ENCODE measurements around the gene PSMD1. TPM values are rescaled to one million over a fixed set of nuclear protein-coding genes. Genes with fewer than 3 reads are reported as not detected.
"Not testable (repeated sequence)": the region's sequence is repeated elsewhere in the genome, so short reads cannot be mapped to it uniquely, and the experiment has no call there.

The PSMD1 gene
- total RNA-seq, 1 donor: 61.1 TPM

DNA sequence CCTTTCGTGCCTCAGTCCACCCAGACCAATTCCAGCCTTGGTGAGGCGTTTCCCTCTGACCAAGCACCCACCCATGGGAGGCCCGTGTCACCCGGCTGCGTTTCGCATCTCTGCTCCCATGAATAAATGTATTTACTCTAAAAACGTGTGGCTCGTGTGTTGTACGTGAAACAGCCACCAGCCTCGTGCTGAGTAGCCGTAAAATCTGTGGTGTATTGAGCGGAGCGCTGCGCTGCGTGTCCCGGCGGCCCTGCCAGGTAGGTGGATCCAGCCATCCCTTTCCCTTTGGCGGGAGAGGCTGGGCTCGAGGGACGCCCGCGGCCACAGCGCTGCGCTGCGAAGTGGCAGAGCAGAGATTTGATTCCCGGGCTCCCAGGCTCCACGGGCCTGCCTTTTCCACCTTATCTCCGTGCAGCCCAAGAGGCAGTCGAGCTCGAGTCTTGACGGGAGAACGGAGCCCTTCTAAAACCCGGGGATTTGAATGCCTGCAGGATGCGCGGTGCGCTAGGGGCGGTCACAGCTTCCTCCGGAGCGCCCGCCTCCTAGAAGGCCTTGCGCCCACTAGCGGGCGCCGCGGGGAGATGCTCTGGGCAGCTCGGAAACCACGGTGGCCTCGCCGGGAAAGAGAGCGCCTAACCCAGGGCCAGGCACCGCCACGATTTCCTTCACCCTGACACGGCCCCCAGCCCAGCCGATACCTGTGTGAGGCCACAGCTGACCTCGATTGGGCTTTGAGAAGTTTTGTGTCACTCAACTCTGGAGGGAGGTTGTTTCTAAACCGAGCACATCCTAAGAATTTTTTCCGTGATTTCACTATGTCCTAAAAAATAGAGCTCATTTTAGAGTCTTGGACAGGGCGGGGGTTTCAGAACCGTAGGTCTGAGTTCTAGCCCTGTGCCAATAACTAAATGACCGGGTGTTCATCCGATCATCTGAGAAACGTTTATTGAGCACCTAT, 3.9 kb upstream of the PSMD1 start:
- DNase-seq (ENCODE audit: low read depth in 2 of 3, low spot score in 2 of 3): peak; percentile 62 to 86 (median 81)

DNA sequence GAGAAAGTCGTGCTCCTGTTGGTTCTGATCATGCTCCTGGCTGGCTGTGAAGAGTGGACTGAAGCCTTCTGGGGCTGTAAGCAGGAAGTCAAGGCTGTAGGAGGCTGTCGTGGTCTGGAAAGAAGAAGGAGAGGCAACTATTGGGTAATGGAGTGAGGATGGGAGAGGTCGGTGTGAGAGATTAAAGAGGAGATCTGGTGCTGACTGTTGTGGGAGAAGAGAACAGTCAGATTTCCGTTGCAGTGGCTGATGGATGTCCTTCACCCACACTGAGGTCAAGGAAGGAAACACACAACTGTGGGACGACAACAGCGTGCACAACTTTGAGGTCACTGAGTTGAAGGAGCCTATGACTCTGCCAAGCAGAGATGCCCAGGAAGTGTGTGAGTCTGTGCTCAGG, 2.8 kb upstream of the PSMD1 start:
- DNase-seq (ENCODE audit: low read depth in 2 of 3, low spot score in 2 of 3): no peak

DNA sequence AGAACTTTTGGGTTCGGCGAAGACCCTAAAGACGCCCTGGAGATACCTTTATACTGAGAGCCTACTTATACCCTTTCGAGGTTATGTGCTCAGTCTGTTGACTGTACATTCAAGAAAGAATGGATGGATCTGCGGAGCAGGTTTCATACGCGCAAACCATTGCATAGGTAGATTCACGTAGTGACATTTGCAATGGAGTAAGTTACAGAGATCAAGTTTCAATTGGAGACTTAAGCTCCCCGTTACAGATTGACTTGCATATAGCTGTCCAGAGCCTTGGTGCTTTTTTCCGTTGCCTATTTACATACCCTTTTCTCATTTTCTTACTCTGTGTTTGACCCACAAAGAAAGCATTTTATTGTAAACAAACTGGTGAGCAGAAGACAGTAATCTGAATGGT, 923 bp downstream of the PSMD1 start:
- no peak for DNase-seq (ENCODE audit: low read depth in 2 of 3, low spot score in 2 of 3)

DNA sequence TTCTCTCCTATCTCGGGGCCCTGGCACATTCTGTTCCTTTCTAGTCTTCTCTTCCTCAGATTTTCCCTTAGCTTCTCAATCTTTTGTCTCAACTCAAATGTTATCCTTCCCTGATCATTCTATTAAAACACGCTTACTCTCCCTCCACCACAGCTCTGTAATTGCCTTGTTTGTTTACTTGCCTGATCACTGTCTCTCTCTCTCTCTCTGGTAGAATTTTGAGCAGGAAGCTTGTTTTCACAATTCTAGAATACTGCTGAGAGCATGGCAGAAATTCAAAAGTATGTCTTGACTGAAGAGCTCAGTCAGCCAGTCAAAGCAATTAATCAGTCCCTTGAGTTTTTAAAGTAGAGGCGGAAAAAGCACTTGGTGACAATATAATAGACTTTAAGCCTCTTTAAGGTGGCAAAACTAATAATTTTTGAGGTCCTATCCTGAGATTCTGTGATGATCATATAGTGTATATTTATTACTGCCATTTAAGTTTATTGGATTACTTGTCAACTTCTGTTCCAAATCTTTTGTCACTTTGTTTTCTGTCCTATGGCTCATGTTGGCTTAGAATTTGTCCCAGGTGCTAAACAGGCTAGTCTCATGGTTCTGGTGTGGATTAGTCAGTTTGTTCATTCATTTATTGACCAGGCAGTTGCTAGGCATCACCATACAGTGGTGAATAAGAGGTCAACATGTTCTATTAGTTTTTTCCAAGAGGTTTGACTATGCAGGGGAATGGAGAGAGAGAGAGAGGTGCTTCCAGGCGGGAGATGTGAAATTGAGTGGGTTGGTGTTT, 2.3 kb downstream of the PSMD1 start:
- no peak for DNase-seq (ENCODE audit: low read depth in 2 of 3, low spot score in 2 of 3)

DNA sequence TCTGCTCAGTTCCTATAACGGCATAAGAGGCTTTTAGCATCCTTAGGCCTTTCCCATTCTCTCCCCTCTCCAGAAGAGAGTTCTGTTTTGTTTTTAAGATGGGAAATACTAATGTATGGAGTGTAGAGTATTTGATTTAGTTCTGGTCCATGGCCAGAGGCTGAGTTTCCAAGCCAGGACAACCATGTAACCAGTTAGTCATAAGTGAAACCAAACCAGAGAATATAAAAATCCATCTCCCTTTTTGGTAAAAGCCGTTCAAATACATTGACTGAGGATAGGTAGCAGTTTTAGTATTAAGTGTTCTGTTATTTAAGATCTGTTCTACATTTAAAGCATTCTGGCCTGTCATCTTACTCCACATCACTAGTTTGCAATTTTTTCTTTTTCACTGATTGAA, 3.1 kb downstream of the PSMD1 start:
- no peak for DNase-seq (ENCODE audit: low read depth in 2 of 3, low spot score in 2 of 3)

GRCh38 chr2:231062776-231063175, 6.1 kb downstream of the PSMD1 start:
- DNase-seq (ENCODE audit: low read depth in 2 of 3, low spot score in 2 of 3): no peak

- DNase-seq (ENCODE audit: low read depth in 2 of 3, low spot score in 2 of 3): no peak
Measured at GRCh38 chr2:231063347-231063746, 6.7 kb downstream of the PSMD1 start.

DNA sequence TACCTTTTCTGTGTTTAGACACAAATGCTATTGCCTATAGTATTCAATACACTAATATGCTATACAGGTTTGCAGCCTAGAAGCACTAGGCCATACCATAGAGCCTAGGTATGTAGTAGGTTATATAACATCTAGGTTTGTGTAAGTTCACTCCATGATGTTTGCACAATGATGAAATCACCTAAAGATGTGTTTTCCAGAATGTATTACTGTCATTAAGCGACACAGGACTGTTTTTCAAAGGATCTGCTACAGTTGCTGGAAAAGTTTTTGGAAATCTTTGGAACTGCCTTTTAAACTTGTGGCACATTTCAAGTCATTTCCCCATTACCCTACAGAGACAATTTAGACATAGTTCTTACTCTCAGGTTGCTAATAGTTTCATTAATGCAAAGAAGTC, 9.3 kb downstream of the PSMD1 start:
- no peak for DNase-seq (ENCODE audit: low read depth in 2 of 3, low spot score in 2 of 3)

DNA sequence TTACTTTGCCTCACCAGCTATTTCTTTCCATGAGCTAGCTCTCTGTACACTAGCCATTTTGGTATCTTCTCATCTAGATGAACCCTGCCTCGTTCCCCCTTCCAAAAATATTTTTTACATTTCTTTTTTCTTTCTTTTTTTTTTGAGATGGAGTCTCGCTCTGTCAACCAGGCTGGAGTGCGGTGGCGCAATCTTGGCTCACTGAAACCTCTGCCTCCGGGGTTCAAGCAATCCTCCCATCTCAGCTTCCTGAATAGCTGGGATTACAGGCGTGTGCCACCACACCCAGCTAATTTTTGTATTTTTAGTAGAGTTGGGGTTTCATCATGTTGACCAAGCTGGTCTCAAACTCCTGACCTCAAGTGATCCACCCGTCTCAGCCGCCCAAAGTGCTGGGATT, 10.9 kb downstream of the PSMD1 start:
- DNase-seq (ENCODE audit: low read depth in 2 of 3, low spot score in 2 of 3): not testable (repeated sequence)

GRCh38 chr2:231068525-231069222, 12.0 kb downstream of the PSMD1 start:
- DNase-seq (ENCODE audit: low read depth in 2 of 3, low spot score in 2 of 3): no peak

- DNase-seq (ENCODE audit: low read depth in 2 of 3, low spot score in 2 of 3): no peak
Measured at GRCh38 chr2:231069379-231070054, 12.8 kb downstream of the PSMD1 start.

- no peak for DNase-seq (ENCODE audit: low read depth in 2 of 3, low spot score in 2 of 3)
Measured at GRCh38 chr2:231084565-231084964, 27.9 kb downstream of the PSMD1 start.

DNA sequence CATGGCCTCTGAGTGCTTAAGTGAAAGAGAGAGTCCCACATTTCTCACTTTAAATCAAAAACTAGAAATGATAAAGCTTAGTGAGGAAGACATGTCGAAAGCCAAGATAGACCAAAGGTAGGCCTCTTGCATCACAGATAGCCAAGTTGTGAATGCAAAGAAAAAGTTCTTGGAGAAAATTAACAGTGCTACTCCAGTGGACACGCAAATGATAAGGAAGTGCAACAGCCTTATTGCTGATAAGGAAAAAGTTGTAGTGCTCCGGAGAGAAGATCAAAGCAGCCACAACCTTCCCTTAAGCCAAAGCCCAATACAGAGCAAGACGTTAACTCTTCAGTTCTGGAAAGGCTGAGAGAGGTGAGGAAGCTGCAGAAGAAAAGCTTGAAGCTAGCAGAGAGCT, 32.1 kb downstream of the PSMD1 start:
- no peak for DNase-seq (ENCODE audit: low read depth in 2 of 3, low spot score in 2 of 3)

DNA sequence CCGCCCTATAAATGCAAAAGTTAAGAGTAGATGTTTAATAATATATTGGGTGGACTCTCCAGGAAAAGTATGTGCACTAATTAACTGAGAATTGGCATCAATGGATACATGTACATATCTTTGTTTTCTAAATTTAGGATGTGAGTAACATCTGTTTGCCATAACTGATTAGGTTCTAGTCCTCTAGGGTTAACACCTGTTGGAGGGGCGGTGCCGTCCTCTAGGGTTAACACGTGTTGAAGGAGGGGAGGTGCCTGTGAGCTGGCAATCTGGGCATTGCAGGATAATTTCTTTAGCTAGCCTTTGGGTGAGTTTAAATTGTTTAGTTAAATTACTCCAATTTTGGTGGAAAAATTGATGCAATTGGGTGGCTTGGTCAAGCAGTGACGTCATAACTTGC, 37.3 kb downstream of the PSMD1 start:
- DNase-seq (ENCODE audit: low read depth in 2 of 3, low spot score in 2 of 3): no peak

DNA sequence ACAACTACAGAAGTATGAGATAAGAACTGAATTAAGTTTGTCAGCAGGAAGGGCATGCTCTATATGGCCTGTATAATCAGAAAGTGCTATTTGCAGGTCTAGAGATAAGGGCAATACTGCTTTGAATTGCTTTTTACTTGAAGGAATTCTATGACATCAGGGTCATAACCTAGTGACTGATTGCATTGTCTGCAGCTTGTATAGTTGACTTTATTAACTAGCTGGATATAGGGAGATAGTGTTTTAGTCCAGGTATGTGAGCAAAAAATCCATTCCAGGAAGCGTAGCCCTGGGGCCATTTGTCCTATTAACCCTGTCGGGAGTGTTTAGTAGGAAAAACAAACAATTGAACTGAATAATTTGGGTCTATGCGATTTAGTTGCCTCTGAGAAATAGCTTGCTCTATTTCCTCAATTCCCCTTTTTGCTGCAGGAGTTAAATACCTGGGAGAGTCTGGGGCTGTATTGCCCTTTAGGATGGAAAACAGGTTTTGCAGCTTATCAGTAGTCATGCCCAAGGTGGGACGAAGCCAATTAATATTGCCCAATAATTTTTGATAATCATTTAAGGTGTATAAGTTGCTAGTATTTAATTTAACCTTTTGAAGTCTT, 38.2 kb downstream of the PSMD1 start:
- DNase-seq (ENCODE audit: low read depth in 2 of 3, low spot score in 2 of 3): peak in 1 of 3 donors; percentile 4

- peak in 1 of 3 donors; percentile 24 for DNase-seq (ENCODE audit: low read depth in 2 of 3, low spot score in 2 of 3)
Measured at GRCh38 chr2:231099918-231100317, 43.3 kb downstream of the PSMD1 start.

DNA sequence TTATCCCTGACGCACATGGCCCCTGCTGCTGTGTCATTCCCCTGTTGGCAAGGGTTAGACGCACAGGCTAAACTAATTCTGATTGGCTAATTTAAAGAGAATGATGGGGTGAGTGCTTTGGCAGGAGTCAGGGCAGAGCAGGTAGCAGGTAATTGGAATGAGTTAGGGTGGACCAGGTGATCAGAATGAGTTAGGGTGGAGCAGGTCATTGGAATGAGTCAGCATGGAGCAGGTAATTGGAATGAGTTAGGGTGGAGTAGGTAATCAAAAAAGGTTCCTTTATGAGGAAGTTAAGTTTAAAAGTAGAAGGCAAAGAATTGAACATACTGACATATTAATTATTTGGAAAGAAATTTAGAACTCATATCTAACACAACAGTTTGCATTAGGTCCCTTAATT, 43.7 kb downstream of the PSMD1 start:
- DNase-seq (ENCODE audit: low read depth in 2 of 3, low spot score in 2 of 3): not testable (repeated sequence)

DNA sequence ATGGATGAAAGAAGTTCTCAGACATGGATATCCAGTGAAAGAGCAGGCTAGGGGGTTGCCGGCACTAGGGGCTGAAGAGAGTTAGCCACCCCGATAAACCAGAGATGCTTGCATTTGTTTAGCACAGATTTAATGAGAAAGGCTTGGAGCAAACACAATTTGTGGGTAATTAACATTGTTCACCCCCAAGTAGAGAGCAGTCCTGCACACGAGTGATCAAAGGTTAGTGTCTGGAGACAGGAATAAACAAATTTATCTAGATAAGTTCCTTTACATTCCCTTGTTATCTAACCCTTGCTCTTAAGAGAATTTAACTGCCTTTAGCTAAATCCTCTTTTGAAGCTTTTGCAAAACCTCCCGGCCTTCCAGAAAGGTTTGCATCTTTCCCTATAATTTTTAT, 44.3 kb downstream of the PSMD1 start:
- no peak for DNase-seq (ENCODE audit: low read depth in 2 of 3, low spot score in 2 of 3)

DNA sequence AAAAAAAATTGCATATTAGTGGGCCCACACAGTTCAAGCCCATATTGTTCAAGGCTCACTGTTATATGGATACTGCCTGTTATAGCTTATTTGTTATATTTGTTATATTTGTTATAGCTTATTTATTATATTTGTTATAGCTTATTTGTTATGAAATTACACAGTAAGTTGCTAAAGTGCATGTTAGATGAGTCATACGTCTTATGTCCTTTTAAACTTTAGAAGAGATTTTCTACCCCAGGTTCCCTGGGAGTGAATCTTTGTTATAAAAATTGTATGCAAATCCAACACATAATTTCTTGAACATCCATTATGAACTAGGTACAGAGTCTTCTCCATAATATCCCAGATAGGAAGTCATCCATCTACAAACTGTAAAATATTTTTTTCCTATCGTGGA, 46.1 kb downstream of the PSMD1 start:
- DNase-seq (ENCODE audit: low read depth in 2 of 3, low spot score in 2 of 3): no peak

GRCh38 chr2:231104115-231104713, 47.5 kb downstream of the PSMD1 start:
- DNase-seq (ENCODE audit: low read depth in 2 of 3, low spot score in 2 of 3): peak; percentile 21 to 88 (median 56)
